RWPE2 (cell line): ENCODE data around the gene CARD14.

Source experiments
- ATAC-seq: fragments of 200-7000 bp; cut with Tn5 transposase; 3 replicates; pipeline ENCODE4 v1.9.1; 2021; ENCODE audit warnings: low read depth
- DNase-seq: peaks from one replicate; pipeline ENCODE4 v3.0.0-alpha.2; 2020; ENCODE audit warnings: low spot score
- H3K27ac ChIP-seq: fragments of 450-650 bp; 2 replicates; pipeline ENCODE4 v1.5.1; 2017; ENCODE audit warnings: mild to moderate bottlenecking; ENCODE audit not compliant: poor library complexity, severe bottlenecking
- H3K27me3 ChIP-seq: fragments of 250-450 bp; sonication (Bioruptor Pico); 2 replicates; pipeline ENCODE4 v1.5.1; 2021; ENCODE audit warnings: mild to moderate bottlenecking, moderate library complexity; ENCODE audit not compliant: insufficient read depth, poor library complexity, severe bottlenecking
- H3K36me3 ChIP-seq: fragments of 250-450 bp; sonication (Bioruptor Pico); 2 replicates; pipeline ENCODE4 v1.5.1; 2020; ENCODE audit warnings: low read depth, mild to moderate bottlenecking, moderate library complexity
- H3K4me1 ChIP-seq: fragments of 250-450 bp; sonication (Bioruptor Pico); 2 replicates; pipeline ENCODE4 v1.5.1; 2021; ENCODE audit warnings: mild to moderate bottlenecking, moderate library complexity; ENCODE audit not compliant: insufficient read depth, poor library complexity, severe bottlenecking
- H3K4me3 ChIP-seq: fragments of 250-450 bp; sonication (Bioruptor Pico); 2 replicates; pipeline ENCODE4 v1.5.1; 2021; ENCODE audit warnings: mild to moderate bottlenecking, moderate library complexity; ENCODE audit not compliant: severe bottlenecking
- H3K9me3 ChIP-seq: fragments of 250-450 bp; sonication (Bioruptor Pico); 2 replicates; pipeline ENCODE4 v1.5.1; 2021; ENCODE audit warnings: mild to moderate bottlenecking, moderate library complexity; ENCODE audit not compliant: severe bottlenecking
- CTCF ChIP-seq: fragments of 450-650 bp; IDR thresholded peaks from one replicate; pipeline ENCODE4 v1.5.1; 2017; ENCODE audit warnings: mild to moderate bottlenecking, moderate library complexity; ENCODE audit not compliant: poor library complexity, severe bottlenecking

CARD14 gene

GRCh38 chr17:80168371-80168770 lies 1.5 kb upstream of the CARD14 start:
- H3K9me3 ChIP-seq: no peaks in the 10 kb centered on the region
- DNase-seq (no peak), ATAC-seq (no peak)
- no peaks in the 10 kb centered on the region for H3K36me3 ChIP-seq
- H3K27ac ChIP-seq: no peak overlapping the region
- H3K4me3 ChIP-seq: no peak overlapping the region
- H3K27me3 ChIP-seq: no peaks in the 10 kb centered on the region
- no peaks in the 10 kb centered on the region for H3K4me1 ChIP-seq
- no peak for TF ChIP-seq CTCF

GRCh38 chr17:80169107-80169506 lies 723 bp upstream of the CARD14 start:
- DNase-seq: no peak
- no peaks in the 10 kb centered on the region for H3K9me3 ChIP-seq
- no peak for TF ChIP-seq CTCF
- no peaks in the 10 kb centered on the region for H3K4me1 ChIP-seq
- no peak for ATAC-seq
- H3K27me3 ChIP-seq: no peaks in the 10 kb centered on the region
- H3K36me3 ChIP-seq: no peaks in the 10 kb centered on the region
- no peak overlapping the region for H3K27ac ChIP-seq
- H3K4me3 ChIP-seq: no peak overlapping the region

- H3K27me3 ChIP-seq: no peaks in the 10 kb centered on the region
- no peaks in the 10 kb centered on the region for H3K36me3 ChIP-seq
- DNase-seq: no peak
- TF ChIP-seq CTCF: no peak
- no peak overlapping the region for H3K27ac ChIP-seq
- H3K4me1 ChIP-seq: no peaks in the 10 kb centered on the region
- H3K4me3 ChIP-seq: no peak overlapping the region
- no peaks in the 10 kb centered on the region for H3K9me3 ChIP-seq
- ATAC-seq: no peak
Observed at GRCh38 chr17:80171681-80172080, 1.9 kb downstream of the CARD14 start.

- Histone ChIP-seq H3K27ac (no peak overlapping the region), H3K36me3 (no peaks in the 10 kb centered on the region), H3K4me1 (no peaks in the 10 kb centered on the region), H3K4me3 (no peak overlapping the region), H3K27me3 (no peaks in the 10 kb centered on the region), H3K9me3 (no peaks in the 10 kb centered on the region)
- no peak for TF ChIP-seq CTCF
- DNase-seq (no peak), ATAC-seq (no peak)
Observed at GRCh38 chr17:80173126-80173525, 3.3 kb downstream of the CARD14 start.

- TF ChIP-seq CTCF: no peak
- DNase-seq (no peak), ATAC-seq (no peak)
- Histone ChIP-seq H3K4me1 (no peaks in the 10 kb centered on the region), H3K4me3 (no peak overlapping the region), H3K36me3 (no peaks in the 10 kb centered on the region), H3K9me3 (no peaks in the 10 kb centered on the region), H3K27ac (no peak overlapping the region), H3K27me3 (no peaks in the 10 kb centered on the region)
Observed at GRCh38 chr17:80173916-80174315, 4.1 kb downstream of the CARD14 start.
